HepG2 (cell line): ENCODE results near the gene TOP2A. TPM values are rescaled to one million over a fixed set of nuclear protein-coding genes. Genes with fewer than 3 reads are reported as not detected.
A peak's percentile ranks its signal among the peaks of the same experiment; 100 is the strongest.

Experiments
- ARID4A ChIP-seq: sonication (generic); formaldehyde crosslinking; IDR thresholded peaks from 2 replicates; pipeline ENCODE4 v1.5.0; 2020; ENCODE audit warnings: mild to moderate bottlenecking, missing genetic modification reagents, borderline replicate concordance
- ATAD3A ChIP-seq: sonication (generic); formaldehyde crosslinking; IDR thresholded peaks from 2 replicates; pipeline ENCODE4 v1.4.0; 2020; ENCODE audit warnings: missing genetic modification reagents
- CEBPB ChIP-seq: IDR thresholded peaks from 2 replicates; pipeline ENCODE4 v1.6.1; 2011; ENCODE audit warnings: low read depth, low read length, improper control_type of control experiment, borderline replicate concordance
- CHD2 ChIP-seq: IDR thresholded peaks from 2 replicates; pipeline ENCODE4 v1.6.1; 2011; ENCODE audit warnings: low read depth, low read length, improper control_type of control experiment
- IKZF1 ChIP-seq: fragments of 450-650 bp; IDR thresholded peaks from 2 replicates; pipeline ENCODE4 v1.7.1; 2016
- JUN ChIP-seq: sonication (generic); formaldehyde crosslinking; IDR thresholded peaks from 2 replicates; pipeline ENCODE4 v1.4.0; 2020; ENCODE audit warnings: mild to moderate bottlenecking, missing genetic modification reagents
- KLF12 ChIP-seq: sonication (generic); formaldehyde crosslinking; IDR thresholded peaks from 2 replicates; pipeline ENCODE4 v1.4.0; 2020; ENCODE audit warnings: missing genetic modification reagents, borderline replicate concordance
- MXD3 ChIP-seq: IDR thresholded peaks from 2 replicates; pipeline ENCODE4 v1.6.1; 2016; ENCODE audit warnings: mild to moderate bottlenecking, missing biosample characterization, missing genetic modification reagents
- PRMT3 ChIP-seq: sonication (generic); formaldehyde crosslinking; IDR thresholded peaks from 2 replicates; pipeline ENCODE4 v1.8.1; 2022; ENCODE audit warnings: low read depth, mild to moderate bottlenecking, moderate library complexity, missing genetic modification reagents, borderline replicate concordance
- RFX3 ChIP-seq: IDR thresholded peaks from 2 replicates; pipeline ENCODE4 v1.6.1; 2016; ENCODE audit warnings: missing biosample characterization, missing genetic modification reagents
- RXRB ChIP-seq: IDR thresholded peaks from 2 replicates; pipeline ENCODE4 v1.6.1; 2016; ENCODE audit warnings: borderline replicate concordance, missing genetic modification reagents, missing compliant biosample characterization
- SIN3B ChIP-seq: fragments of 150-350 bp; IDR thresholded peaks from 2 replicates; pipeline ENCODE4 v1.6.1; 2014; ENCODE audit warnings: low read length
- THAP11 ChIP-seq: IDR thresholded peaks from 2 replicates; pipeline ENCODE4 v1.6.1; 2016; ENCODE audit warnings: missing biosample characterization, missing genetic modification reagents
- ZBTB37 ChIP-seq: sonication (generic); formaldehyde crosslinking; IDR thresholded peaks from 2 replicates; pipeline ENCODE4 v1.4.0; 2020; ENCODE audit warnings: mild to moderate bottlenecking, missing genetic modification reagents
- ZFP37 ChIP-seq: sonication (generic); formaldehyde crosslinking; IDR thresholded peaks from 2 replicates; pipeline ENCODE4 v1.4.0; 2020; ENCODE audit warnings: missing genetic modification reagents, borderline replicate concordance
- ZNF296 ChIP-seq: sonication (generic); formaldehyde crosslinking; conservative IDR thresholded peaks from 2 replicates; pipeline ENCODE4 v1.5.0; 2020; ENCODE audit warnings: mild to moderate bottlenecking, missing genetic modification reagents
- ZNF317 ChIP-seq: sonication (generic); formaldehyde crosslinking; IDR thresholded peaks from 2 replicates; pipeline ENCODE4 v1.5.0; 2020; ENCODE audit warnings: mild to moderate bottlenecking, missing genetic modification reagents
- ZNF432 ChIP-seq: sonication (generic); formaldehyde crosslinking; IDR thresholded peaks from 2 replicates; pipeline ENCODE4 v1.5.0; 2020; ENCODE audit warnings: missing genetic modification reagents, mild to moderate bottlenecking, borderline replicate concordance
- ZNF530 ChIP-seq: sonication (generic); formaldehyde crosslinking; IDR thresholded peaks from 2 replicates; pipeline ENCODE4 v1.5.0; 2020; ENCODE audit warnings: low read depth, mild to moderate bottlenecking, missing genetic modification reagents
- ZNF549 ChIP-seq: sonication (generic); formaldehyde crosslinking; IDR thresholded peaks from 2 replicates; pipeline ENCODE4 v1.5.0; 2020; ENCODE audit warnings: missing genetic modification reagents
- ZNF674 ChIP-seq: sonication (generic); formaldehyde crosslinking; IDR thresholded peaks from 2 replicates; pipeline ENCODE4 v1.5.0; 2020; ENCODE audit warnings: low read depth, mild to moderate bottlenecking, missing genetic modification reagents
- ZNF761 ChIP-seq: sonication (generic); formaldehyde crosslinking; conservative IDR thresholded peaks from 2 replicates; pipeline ENCODE4 v1.4.0; 2020; ENCODE audit warnings: mild to moderate bottlenecking, missing genetic modification reagents
- polyA plus RNA-seq, 8 experiments: library from polyadenylated mRNA; depleted of rRNA in 3 of 8; stranded (reverse) in 7 of 8; unstranded in 1 of 8; fragments of >200 nt; fragmentation: Illumina TruSeq in 4 of 8; extraction: Trizol in 4 of 8; gene quantifications; 2 replicates each; pipeline versions ENCODE4 v1.2.1 to v1.2.3, GENCODE V29; 2011 to 2016; ENCODE audit warnings: low read depth in 4 of 8, missing spikeins in 1 of 8, mixed read lengths in 1 of 8; ENCODE audit not compliant: insufficient read depth in 1 of 8
- total RNA-seq, 5 experiments: library from RNA; depleted of rRNA; stranded (reverse); fragments of >200 nt; fragmentation: Illumina TruSeq; extraction: Trizol; gene quantifications; 2 replicates each; pipeline ENCODE4 v1.2.3, GENCODE V29; 2016; ENCODE audit warnings: low read depth in 1 of 5
- TF ChIP-seq, protein P1 (sequence below): sonication (generic); formaldehyde crosslinking; IDR thresholded peaks from 2 replicates; pipeline ENCODE4 v1.4.0; 2020; ENCODE audit warnings: mild to moderate bottlenecking, low read depth, missing genetic modification reagents
- TF ChIP-seq, protein P2 (sequence below): sonication (generic); formaldehyde crosslinking; IDR thresholded peaks from 2 replicates; pipeline ENCODE4 v1.8.1; 2023; ENCODE audit warnings: mild to moderate bottlenecking, moderate library complexity, missing genetic modification reagents

The TOP2A gene
- total and polyA plus RNA-seq, 2 of the 13 experiments (the other 11 are each of a cell fraction or from before 2014, with no cell fraction given), result 108 to 327 TPM

DNA sequence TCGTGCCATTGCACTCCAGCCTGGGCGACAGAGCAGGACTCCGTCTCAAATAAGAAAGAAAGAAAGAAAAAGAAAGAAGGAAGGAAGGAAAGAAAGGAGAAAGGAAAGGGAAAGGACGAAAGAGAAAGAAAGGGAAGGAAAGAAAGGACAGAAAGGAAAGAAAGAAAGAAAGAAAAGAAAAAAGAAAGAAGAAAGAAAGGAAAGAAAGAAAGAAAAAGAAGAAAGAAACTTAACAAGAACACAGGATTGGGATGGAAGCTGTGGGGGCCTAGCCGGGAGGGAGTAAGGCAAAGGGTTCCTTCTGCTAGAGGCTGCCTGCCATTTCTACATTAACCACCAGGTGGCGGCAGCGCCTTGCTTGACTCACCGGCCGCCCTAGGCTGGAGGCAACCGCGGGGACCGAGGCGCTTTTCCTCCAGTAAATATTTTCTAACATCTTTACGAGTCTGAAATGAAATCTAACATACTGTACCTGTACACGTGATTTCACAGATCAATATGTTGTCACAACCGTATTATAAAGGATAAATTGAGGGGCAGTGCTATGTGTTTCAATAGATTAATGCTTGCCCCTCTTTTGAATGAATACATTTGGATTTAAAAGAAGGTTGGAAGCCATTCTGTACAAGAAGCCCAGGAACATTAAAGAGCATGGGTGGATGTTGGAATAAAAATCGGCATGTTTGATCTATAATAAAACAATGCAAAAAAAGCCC lies 59.2 kb downstream of the TOP2A start (continued):
- TF ChIP-seq RFX3 (CRISPR knock-in tag) (no peak), ZNF530 (CRISPR knock-in tag) (no peak), ZNF432 (CRISPR knock-in tag) (no peak), ZNF761 (CRISPR knock-in tag) (no peak), THAP11 (CRISPR knock-in tag) (peak; percentile 51; the same call in 1 of the 2 replicates), ZNF674 (CRISPR knock-in tag) (no peak), KLF12 (CRISPR knock-in tag) (no peak), CHD2 (no peak), ZNF317 (CRISPR knock-in tag) (no peak), ARID4A (CRISPR knock-in tag) (peak; percentile 52; the same call in 1 of the 2 replicates), RXRB (CRISPR knock-in tag) (peak; percentile 44; the same call in 1 of the 2 replicates), JUN (CRISPR knock-in tag) (no peak), CEBPB (no peak), IKZF1 (peak; percentile 58; the same call in 1 of the 2 replicates), PRMT3 (CRISPR knock-in tag) (no peak), SIN3B (no peak), ATAD3A (CRISPR knock-in tag) (no peak), ZNF296 (CRISPR knock-in tag) (no peak), ZNF549 (CRISPR knock-in tag) (no peak), ZFP37 (CRISPR knock-in tag) (no peak), MXD3 (no peak), ZBTB37 (CRISPR knock-in tag) (no peak)
- TF ChIP-seq, protein P1, sequence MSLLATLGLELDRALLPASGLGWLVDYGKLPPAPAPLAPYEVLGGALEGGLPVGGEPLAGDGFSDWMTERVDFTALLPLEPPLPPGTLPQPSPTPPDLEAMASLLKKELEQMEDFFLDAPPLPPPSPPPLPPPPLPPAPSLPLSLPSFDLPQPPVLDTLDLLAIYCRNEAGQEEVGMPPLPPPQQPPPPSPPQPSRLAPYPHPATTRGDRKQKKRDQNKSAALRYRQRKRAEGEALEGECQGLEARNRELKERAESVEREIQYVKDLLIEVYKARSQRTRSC (CRISPR knock-in tag), result no peak
- TF ChIP-seq, protein P2, sequence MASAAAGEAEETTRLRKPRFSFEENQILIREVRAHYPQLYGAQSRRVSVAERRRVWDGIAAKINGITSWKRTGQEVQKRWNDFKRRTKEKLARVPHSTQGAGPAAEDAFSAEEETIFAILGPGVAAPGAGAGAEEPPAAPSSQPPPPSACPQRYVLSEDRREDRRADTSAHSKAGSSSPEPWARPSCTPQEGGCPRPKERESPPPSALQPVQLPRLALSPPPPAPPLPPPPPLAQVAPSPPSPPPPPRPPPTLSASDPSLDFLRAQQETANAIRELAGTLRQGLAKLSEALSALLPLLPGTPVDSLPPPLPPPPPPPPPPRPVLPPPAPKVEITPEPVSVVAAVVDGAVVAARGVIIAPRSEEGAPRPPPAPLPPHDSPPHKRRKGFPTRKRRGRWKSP (CRISPR knock-in tag), result no peak
